Chondrocyte (in vitro differentiated cells): ENCODE measurements around the gene BOC. TPM values are rescaled to one million over a fixed set of nuclear protein-coding genes. Genes with fewer than 3 reads are reported as not detected.
"Not testable (repeated sequence)": the region's sequence is repeated elsewhere in the genome, so short reads cannot be mapped to it uniquely, and the experiment has no call there.

Experiments
- DNase-seq: peaks from one replicate; pipeline ENCODE4 v3.0.0; 2021; ENCODE audit warnings: mixed read lengths, low spot score
- H3K27ac Mint-ChIP-seq: one replicate; pipeline ENCODE4 v1.8.0; 2021; ENCODE audit warnings: mild to moderate bottlenecking, moderate library complexity, mixed read lengths; ENCODE audit not compliant: unreplicated experiment
- H3K27me3 Mint-ChIP-seq: 2 replicates; pipeline ENCODE4 v1.8.0; 2021; ENCODE audit warnings: low read depth, mixed read lengths
- H3K36me3 Mint-ChIP-seq: 2 replicates; pipeline ENCODE4 v1.8.0; 2021; ENCODE audit warnings: low read depth, mixed read lengths
- H3K4me1 Mint-ChIP-seq: 2 replicates; pipeline ENCODE4 v1.8.0; 2021; ENCODE audit warnings: low read depth, mild to moderate bottlenecking, mixed read lengths
- H3K4me3 Mint-ChIP-seq: one replicate; pipeline ENCODE4 v1.8.0; 2021; ENCODE audit warnings: mild to moderate bottlenecking, moderate library complexity, mixed read lengths; ENCODE audit not compliant: unreplicated experiment
- H3K9me3 Mint-ChIP-seq: 2 replicates; pipeline ENCODE4 v1.8.0; 2021; ENCODE audit warnings: low read depth, mixed read lengths
- CTCF ChIP-seq: fragments of 200-600 bp; sonication (generic); IDR thresholded peaks from 2 replicates; pipeline ENCODE4 v1.5.0; 2021; ENCODE audit warnings: antibody characterized with exemption, mild to moderate bottlenecking, moderate library complexity
- total RNA-seq: library from RNA; stranded (reverse); gene quantifications from 3 replicates; pipeline ENCODE4 v1.2.1, GENCODE V29; 2021

Gene BOC
- total RNA-seq, 1 donor from 2014 or later = 7.3 TPM

GRCh38 chr3:113166357-113166718 is 45.0 kb upstream of the BOC start:
- Mint-ChIP-seq H3K4me3 (no peak overlapping the region), H3K4me1 (no peaks in the 10 kb centered on the region), H3K27ac (no peak overlapping the region), H3K36me3 (no peaks in the 10 kb centered on the region), H3K27me3 (no peaks in the 10 kb centered on the region), H3K9me3 (no peaks in the 10 kb centered on the region)
- DNase-seq = no peak
- no peak for TF ChIP-seq CTCF

- Mint-ChIP-seq H3K9me3 (no peaks in the 10 kb centered on the region), H3K4me3 (no peak overlapping the region), H3K27ac (no peak overlapping the region), H3K27me3 (no peaks in the 10 kb centered on the region), H3K36me3 (no peaks in the 10 kb centered on the region), H3K4me1 (no peaks in the 10 kb centered on the region)
- no peak for DNase-seq
- no peak for TF ChIP-seq CTCF
Measured at GRCh38 chr3:113166719-113167492, 44.5 kb upstream of the BOC start.

- H3K36me3 Mint-ChIP-seq = no peaks in the 10 kb centered on the region
- H3K27ac Mint-ChIP-seq = no peak overlapping the region
- H3K9me3 Mint-ChIP-seq = no peaks in the 10 kb centered on the region
- no peaks in the 10 kb centered on the region for H3K27me3 Mint-ChIP-seq
- H3K4me3 Mint-ChIP-seq = no peak overlapping the region
- TF ChIP-seq CTCF = no peak
- no peaks in the 10 kb centered on the region for H3K4me1 Mint-ChIP-seq
- DNase-seq = no peak
Measured at GRCh38 chr3:113167825-113168801, 43.2 kb upstream of the BOC start.

GRCh38 chr3:113169891-113170452 is 41.4 kb upstream of the BOC start:
- no peak for DNase-seq
- Mint-ChIP-seq H3K4me1 (no peaks in the 10 kb centered on the region), H3K4me3 (no peak overlapping the region), H3K36me3 (no peaks in the 10 kb centered on the region), H3K27me3 (no peaks in the 10 kb centered on the region), H3K27ac (no peak overlapping the region), H3K9me3 (no peaks in the 10 kb centered on the region)
- no peak for TF ChIP-seq CTCF

GRCh38 chr3:113170771-113171170 is 40.6 kb upstream of the BOC start:
- no peak overlapping the region for H3K27ac Mint-ChIP-seq
- no peak overlapping the region for H3K4me3 Mint-ChIP-seq
- H3K36me3 Mint-ChIP-seq = no peaks in the 10 kb centered on the region
- no peaks in the 10 kb centered on the region for H3K4me1 Mint-ChIP-seq
- no peaks in the 10 kb centered on the region for H3K27me3 Mint-ChIP-seq
- DNase-seq = no peak
- no peak for TF ChIP-seq CTCF
- no peaks in the 10 kb centered on the region for H3K9me3 Mint-ChIP-seq

- not testable (repeated sequence) for H3K9me3 Mint-ChIP-seq, H3K27ac Mint-ChIP-seq, DNase-seq, H3K4me1 Mint-ChIP-seq, H3K36me3 Mint-ChIP-seq, H3K27me3 Mint-ChIP-seq, H3K4me3 Mint-ChIP-seq
Measured at GRCh38 chr3:113171675-113172300, 39.6 kb upstream of the BOC start.
